Brain microvascular endothelial cell (primary cell): ENCODE data around the gene FARS2.

Experiments
- DNase-seq: peaks from one replicate; pipeline ENCODE4 v3.0.0-alpha.2; 2020
- H3K27ac ChIP-seq: fragments of 250-450 bp; sonication (Bioruptor Pico); 2 replicates; pipeline ENCODE4 v1.5.1; 2020; ENCODE audit warnings: mild to moderate bottlenecking, moderate library complexity
- H3K27me3 ChIP-seq: fragments of 250-450 bp; sonication (Bioruptor Pico); replicated peaks from 2 replicates; pipeline ENCODE4 v1.5.1; 2020; ENCODE audit warnings: mild to moderate bottlenecking
- H3K36me3 ChIP-seq: fragments of 250-450 bp; sonication (Bioruptor Pico); replicated peaks from 2 replicates; pipeline ENCODE4 v1.5.1; 2020; ENCODE audit warnings: mild to moderate bottlenecking
- H3K4me3 ChIP-seq: 2 replicates; pipeline ENCODE4 v1.5.1; 2011; ENCODE audit warnings: low read depth, mild to moderate bottlenecking, control low read depth, low read length, moderate library complexity
- CTCF ChIP-seq: IDR thresholded peaks from 2 replicates; pipeline ENCODE4 v1.5.1; 2011; ENCODE audit warnings: low read depth, mild to moderate bottlenecking, moderate library complexity, low read length, control low read depth, inconsistent platforms; ENCODE audit errors: missing control alignments
- in situ Hi-C: cut with HindIII; loops from 2 replicates; pipeline ENCODE4 v1.10.0; 2017; ENCODE audit warnings: low sequenced_read_pairs, low pct_ligation_motif_present

Gene FARS2

GRCh38 chr6:5261545-5262109 lies 314 bp downstream of the FARS2 start:
- no peaks in the 10 kb centered on the region for H3K36me3 ChIP-seq
- H3K27ac ChIP-seq: peak overlapping the region; percentile 99
- H3K27me3 ChIP-seq: no peaks in the 10 kb centered on the region
- TF ChIP-seq CTCF: no peak
- in situ Hi-C loops: no loop called here
- H3K4me3 ChIP-seq: peak overlapping the region; percentile 96
- DNase-seq: no peak

GRCh38 chr6:5266423-5266822 lies 5.1 kb downstream of the FARS2 start:
- H3K27me3 ChIP-seq: no peaks in the 10 kb centered on the region
- H3K36me3 ChIP-seq: no peaks in the 10 kb centered on the region
- H3K27ac ChIP-seq: no peak overlapping the region
- no peak for DNase-seq
- no peak for TF ChIP-seq CTCF
- no peak overlapping the region for H3K4me3 ChIP-seq
- in situ Hi-C loops: no loop called here

GRCh38 chr6:5270093-5270680 lies 8.9 kb downstream of the FARS2 start:
- Histone ChIP-seq H3K4me3 (no peak overlapping the region), H3K27me3 (no peaks in the 10 kb centered on the region), H3K27ac (no peak overlapping the region), H3K36me3 (no peaks in the 10 kb centered on the region)
- DNase-seq: no peak
- in situ Hi-C loops: no loop called here
- no peak for TF ChIP-seq CTCF

GRCh38 chr6:5271926-5272325 lies 10.6 kb downstream of the FARS2 start:
- TF ChIP-seq CTCF: no peak
- no peak for DNase-seq
- no peaks in the 10 kb centered on the region for H3K36me3 ChIP-seq
- no peak overlapping the region for H3K4me3 ChIP-seq
- in situ Hi-C loops: no loop called here
- H3K27ac ChIP-seq: no peak overlapping the region
- H3K27me3 ChIP-seq: no peaks in the 10 kb centered on the region

- TF ChIP-seq CTCF: no peak
- in situ Hi-C loops: no loop called here
- Histone ChIP-seq H3K4me3 (no peak overlapping the region), H3K27me3 (no peaks in the 10 kb centered on the region), H3K27ac (no peak overlapping the region), H3K36me3 (no peaks in the 10 kb centered on the region)
- no peak for DNase-seq
These were observed 12.9 kb downstream of the FARS2 start for GRCh38 chr6:5274231-5274630.

- DNase-seq: no peak
- Histone ChIP-seq H3K27ac (no peak overlapping the region), H3K27me3 (no peaks in the 10 kb centered on the region), H3K36me3 (no peaks in the 10 kb centered on the region), H3K4me3 (no peak overlapping the region)
- no peak for TF ChIP-seq CTCF
- in situ Hi-C loops: no loop called here
These were observed 14.2 kb downstream of the FARS2 start for GRCh38 chr6:5275497-5275896.
